GM21528 (cell line): ENCODE data around the gene YY1.
"Not testable (repeated sequence)": the region's sequence is repeated elsewhere in the genome, so short reads cannot be mapped to it uniquely, and the experiment has no call there.

ENCODE experiments used
- ATAC-seq: cut with Tn5 transposase; IDR thresholded peaks from one replicate; pipeline ENCODE4 v1.9.1; 2021; ENCODE audit warnings: mild to moderate bottlenecking, moderate library complexity; ENCODE audit not compliant: unreplicated experiment, low FRiP score

Gene YY1

GRCh38 chr14:100238419-100239210 lies at the start of gene YY1:
TSS of gene YY1 (plus strand) at chr14:100239144. CDS start at chr14:100239245, 101 bp downstream.
- peak; percentile 79 for ATAC-seq

DNA sequence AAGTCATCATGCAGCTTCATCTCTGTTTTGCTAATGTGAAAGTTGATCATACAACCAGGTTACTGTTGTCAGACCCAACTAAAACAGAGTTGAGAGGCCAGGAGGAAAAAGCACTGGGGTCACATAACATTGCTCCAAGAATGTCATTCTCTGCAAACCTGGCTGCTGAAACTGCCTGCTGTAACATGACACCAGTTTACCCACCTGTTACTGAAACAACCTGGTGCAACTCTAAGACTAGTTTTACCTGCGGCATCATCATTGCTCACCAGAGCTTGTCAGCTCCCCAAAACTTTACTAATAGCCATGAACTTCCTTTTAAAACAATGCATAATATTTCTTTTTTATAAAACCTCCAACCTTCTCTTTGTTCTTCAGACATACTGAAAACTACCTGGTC lies 48.8 kb upstream of the YY1 start:
- ATAC-seq, result no peak

- ATAC-seq, result no peak
Measured at GRCh38 chr14:100191584-100192249, 47.2 kb upstream of the YY1 start.

DNA sequence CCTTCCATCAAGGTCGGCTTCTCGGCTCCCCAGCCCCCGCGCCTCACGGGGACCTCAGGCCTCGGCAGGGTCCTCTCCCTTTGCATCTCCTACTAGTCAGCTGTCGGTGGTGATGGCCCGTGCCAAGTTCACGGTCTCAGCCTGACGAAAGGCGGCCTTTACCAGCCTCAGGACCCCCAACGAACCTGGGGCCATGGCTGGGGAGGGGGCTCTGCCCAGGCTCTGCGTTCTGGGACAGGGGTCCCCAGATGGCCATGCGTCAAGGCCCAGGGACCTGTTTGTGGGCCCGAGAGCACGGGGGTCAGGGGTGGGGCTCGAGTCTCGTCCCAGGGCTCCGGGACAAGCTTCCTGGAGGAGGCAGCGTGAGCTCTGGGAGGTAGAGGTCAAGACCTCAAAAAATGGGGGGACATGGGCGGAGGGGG lies 46.7 kb upstream of the YY1 start:
- no peak for ATAC-seq

GRCh38 chr14:100192672-100193416 lies 46.1 kb upstream of the YY1 start:
- ATAC-seq, result peak; percentile 99

DNA sequence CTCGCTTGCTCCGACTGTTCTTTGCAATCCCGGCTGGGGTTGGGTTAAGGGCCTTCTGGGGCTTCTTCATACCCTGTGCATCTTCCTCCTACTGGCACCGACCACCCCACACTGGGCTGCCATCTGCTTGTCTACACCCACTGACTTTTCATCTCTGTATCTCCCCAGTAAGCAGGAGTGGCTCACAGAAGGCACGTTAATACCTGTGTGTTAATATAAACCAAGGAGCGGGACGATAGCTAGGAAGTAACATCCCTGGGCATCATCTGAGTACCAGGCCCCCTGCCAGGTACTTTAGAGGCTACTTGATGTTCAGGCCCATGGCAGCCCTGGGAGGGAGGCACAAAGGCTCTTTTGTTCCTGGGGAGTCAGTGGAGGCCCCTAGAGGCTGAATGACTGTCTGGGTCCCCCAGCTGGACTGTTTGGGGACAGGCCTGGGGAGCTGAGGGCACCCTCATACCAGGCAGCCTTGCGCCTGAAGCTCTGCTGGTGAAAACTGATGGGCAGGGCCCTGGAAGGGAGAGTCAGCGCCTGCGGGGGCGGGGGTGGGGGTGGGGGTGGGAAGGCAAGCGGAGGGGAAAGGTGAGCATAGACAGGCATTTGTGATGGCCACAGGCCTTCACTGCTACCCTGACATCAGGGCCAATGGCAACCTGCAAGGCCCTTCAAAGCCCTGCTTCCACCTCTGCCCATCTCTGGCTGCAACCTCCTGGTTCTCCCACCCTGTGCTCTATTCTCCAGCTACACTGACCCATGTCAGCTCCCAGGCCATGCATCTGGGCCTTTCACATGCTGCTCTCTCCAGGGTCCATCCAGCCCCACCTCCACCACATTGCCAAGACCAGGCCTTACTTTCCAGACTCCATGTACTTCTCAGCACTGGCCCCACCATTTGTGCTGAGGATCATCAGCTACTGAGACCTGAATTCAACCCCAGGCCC lies 45.3 kb upstream of the YY1 start:
- no peak for ATAC-seq

DNA sequence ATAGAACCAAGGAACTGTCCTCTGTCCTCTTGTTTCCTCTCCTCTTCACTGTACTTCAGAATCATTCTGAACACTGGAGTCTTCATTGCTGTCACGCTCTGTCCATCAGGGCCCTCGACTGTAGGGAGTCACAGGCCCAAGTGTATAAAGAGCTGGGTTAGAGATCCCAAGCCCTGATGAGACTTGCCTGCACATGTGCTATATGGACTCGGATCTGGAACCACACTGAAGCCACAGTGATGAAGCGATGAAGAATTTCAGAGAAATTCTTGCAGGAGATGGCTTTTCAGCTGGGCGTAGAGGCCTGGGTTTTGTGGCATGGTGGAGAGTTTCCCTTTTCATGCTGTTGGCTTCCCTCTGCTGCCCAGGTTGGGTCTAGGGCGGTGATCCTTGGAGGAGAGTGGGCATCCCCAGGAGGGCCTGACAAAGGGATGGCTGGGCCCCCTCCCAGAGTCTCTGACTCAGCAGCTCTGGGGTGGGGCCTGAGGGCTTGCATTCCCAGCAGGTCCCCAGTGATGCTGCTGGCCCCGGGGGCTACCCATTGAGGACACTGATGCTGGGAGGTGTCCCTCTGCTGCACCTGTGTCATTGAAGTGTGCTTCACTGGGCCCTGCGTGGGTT lies 39.6 kb upstream of the YY1 start:
- no peak for ATAC-seq

- ATAC-seq, result no peak
Measured at GRCh38 chr14:100200311-100200710, 38.6 kb upstream of the YY1 start.

DNA sequence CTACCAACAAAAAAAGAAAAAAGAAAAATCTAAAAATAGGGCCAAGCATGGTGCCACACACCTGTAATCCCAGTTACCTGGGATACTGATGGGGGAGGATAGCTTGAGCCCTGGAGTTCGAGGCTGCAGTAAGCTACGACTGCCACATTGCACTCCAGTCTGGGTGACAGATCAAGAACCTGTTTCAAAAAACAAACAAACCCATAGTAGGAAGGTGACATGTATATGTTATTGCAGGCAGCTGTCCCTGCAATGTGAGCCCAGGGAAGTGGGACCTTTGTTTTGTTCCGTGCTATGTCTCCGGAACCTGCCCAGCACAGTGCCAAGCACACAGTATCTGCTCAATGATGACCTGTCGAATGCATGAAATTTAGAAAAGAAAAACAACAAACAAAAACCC lies 37.2 kb upstream of the YY1 start:
- no peak for ATAC-seq

- ATAC-seq, result no peak
Measured at GRCh38 chr14:100202712-100203111, 36.2 kb upstream of the YY1 start.

- ATAC-seq, result no peak
Measured at GRCh38 chr14:100203146-100203545, 35.8 kb upstream of the YY1 start.

DNA sequence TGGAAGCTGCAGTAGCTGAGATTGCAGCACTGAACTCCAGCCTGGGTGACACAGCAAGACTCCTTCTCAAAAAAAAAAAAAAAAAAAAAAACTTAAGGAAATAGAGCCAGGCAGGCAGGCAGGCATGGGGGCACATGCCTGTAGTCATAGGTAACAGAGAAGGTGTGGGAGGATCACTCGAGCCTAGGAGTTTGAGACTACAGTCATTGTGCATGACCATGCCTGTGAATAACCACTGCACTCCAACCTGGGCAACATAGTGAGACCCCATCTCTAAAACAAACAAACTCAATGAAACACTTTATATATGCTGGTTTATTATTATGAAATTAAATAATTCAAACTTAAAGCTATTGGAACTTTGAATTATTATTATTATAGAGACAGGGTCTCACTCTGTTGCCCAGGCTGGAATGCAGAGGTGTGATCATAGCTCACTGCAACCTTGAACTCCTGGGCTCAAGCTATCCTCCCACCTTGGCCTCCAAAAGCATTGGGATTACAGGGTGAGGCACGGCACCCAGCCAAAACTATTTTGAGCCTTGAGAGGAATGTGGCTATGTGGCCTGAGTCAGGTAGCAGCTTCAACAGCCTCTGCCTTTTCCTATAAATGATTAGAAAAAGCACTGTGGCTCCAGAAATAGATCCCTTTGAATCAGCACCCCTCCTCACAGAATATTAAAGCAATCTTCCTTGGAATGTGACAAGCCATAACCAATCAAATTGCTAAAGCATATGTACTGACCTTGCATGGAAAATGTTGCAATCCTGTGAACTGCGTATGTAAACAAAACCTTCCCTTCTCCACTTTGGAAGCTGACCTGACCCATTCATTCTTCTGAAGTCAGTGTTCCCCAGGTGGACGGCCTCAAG lies 34.7 kb upstream of the YY1 start:
- no peak for ATAC-seq

DNA sequence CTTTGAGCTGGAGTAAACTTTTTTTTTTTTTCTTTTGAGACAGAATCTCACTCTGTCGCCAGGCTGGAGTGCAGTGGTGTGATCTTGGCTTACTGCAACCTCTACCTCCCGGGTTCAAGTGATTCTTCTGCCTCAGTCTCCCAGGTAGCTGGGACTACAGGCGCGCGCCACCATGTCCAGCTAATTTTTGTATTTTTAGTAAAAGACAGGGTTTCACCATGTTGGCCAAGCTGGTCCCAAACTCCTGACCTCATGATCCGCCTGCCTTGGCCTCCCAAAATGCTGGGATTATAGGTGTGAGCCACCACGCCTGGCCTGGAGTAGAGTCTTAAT lies 34.1 kb upstream of the YY1 start:
- not testable (repeated sequence) for ATAC-seq

DNA sequence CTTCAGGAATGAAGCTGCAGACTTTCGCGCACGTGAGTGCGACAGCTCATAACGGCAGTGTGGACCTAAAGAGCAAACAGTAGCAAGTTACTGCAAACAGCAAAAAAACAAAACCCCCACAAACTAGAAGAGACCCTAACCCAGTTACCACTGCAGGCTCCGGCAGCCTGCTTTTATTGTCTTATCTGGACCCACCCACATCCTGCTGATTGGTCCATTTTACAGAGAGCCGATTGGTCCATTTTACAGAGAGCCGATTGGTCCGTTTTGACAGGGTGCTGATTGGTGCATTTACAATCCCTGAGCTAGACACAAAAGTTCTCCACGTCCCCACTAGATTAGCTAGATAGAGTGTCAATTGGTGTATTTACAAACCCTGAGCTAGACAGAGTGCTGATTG lies 31.4 kb upstream of the YY1 start:
- not testable (repeated sequence) for ATAC-seq

- ATAC-seq, result not testable (repeated sequence)
Measured at GRCh38 chr14:100208136-100208535, 30.8 kb upstream of the YY1 start.

DNA sequence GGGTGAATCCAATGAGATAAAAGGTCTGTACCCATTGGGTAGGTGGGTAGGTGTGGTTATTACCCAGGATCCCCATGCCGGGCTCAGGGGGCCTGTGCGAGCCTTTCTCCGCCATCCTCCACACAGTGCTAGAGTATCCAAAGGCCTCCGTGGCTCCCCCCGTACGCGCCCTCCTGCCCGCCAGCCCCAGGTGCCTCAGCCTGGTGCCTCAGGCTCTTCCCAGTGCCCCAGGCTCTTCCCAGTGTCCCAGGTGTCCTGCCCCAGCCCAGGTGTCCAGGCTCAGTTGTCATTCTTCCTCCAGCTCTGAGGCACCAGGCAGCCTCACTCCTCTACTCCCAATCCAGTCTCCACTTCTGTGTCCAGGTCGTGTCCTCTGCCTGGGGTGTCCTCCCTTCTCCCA lies 27.6 kb upstream of the YY1 start:
- ATAC-seq, result no peak

DNA sequence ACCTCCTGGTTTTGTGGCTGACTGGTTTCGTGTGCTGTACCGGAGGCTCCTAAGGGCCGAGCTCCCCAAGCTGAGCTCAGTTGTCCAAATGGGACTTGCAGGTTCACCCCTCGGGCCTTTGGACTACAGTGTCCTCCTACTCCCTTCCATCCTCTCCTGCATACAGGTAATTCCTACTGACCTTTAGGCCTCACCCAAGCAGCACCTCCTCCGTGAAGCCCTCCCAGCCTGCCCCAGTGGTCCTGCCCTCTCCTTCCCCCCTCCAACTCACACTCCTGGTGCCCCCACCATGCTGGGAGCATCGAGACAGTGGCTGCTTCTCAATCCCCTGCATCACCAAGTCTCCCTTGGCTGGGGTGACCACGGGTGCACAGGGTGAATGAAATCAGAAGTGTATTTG lies 27.1 kb upstream of the YY1 start:
- ATAC-seq, result no peak

- ATAC-seq, result no peak
Measured at GRCh38 chr14:100212476-100213333, 26.2 kb upstream of the YY1 start.
